ENCODE measurements around the gene DGCR6L.
"Not testable (repeated sequence)": the region's sequence is repeated elsewhere in the genome, so short reads cannot be mapped to it uniquely, and the experiment has no call there.

The DGCR6L gene

GRCh38 chr22:20319745-20320658, at the start of gene DGCR6L:
Gene DGCR6L (minus strand): TSS chr22:20320060. CDS start chr22:20319988, 72 bp downstream.
- DNase-seq (ENCODE audit: low spot score): peak; percentile 99

DNA sequence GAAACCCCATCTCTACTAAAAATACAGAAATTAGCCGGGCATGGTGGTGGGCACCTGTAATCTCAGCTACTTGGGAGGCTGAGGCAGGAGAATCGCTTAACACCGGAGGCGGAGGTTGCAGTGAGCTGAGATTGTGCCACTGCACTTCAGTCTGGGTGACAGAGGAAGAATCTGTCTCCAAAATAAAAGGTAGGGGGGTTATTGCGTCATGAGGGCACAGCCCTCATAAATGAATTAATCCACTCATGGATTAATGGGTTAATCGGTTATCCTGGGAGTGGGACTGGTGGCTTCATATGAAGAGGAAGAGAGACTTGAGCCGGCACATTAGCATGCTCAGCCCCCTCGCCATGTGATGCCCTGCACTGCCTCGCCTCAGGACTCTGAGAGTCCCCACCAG, 49.0 kb upstream of the DGCR6L start:
- not testable (repeated sequence) for DNase-seq (ENCODE audit: low spot score)

GRCh38 chr22:20366841-20367240, 47.0 kb upstream of the DGCR6L start:
- DNase-seq (ENCODE audit: low spot score): not testable (repeated sequence)

- not testable (repeated sequence) for DNase-seq (ENCODE audit: low spot score)
Observed at GRCh38 chr22:20364335-20365260, 44.7 kb upstream of the DGCR6L start.

DNA sequence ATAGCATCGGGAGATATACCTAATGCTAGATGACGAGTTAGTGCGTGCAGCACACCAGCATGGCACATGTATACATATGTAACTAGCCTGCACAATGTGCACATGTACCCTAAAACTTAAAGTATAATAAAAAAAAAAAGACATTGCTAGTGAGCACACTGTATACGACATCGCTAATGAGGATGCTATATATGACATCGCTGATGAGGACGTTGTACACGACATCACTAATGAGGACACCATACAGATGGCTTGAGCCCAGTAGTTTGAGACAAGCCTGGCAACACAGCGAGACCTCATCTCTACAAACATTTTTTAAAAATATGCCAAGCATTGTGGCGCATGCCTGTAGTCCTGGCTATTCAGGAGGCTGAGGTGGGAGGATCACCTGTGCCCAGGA, 42.5 kb upstream of the DGCR6L start:
- not testable (repeated sequence) for DNase-seq (ENCODE audit: low spot score)

- not testable (repeated sequence) for DNase-seq (ENCODE audit: low spot score)
Observed at GRCh38 chr22:20361752-20362229, 41.9 kb upstream of the DGCR6L start.

GRCh38 chr22:20360866-20361751, 41.2 kb upstream of the DGCR6L start:
- DNase-seq (ENCODE audit: low spot score): not testable (repeated sequence)

GRCh38 chr22:20360261-20360660, 40.4 kb upstream of the DGCR6L start:
- not testable (repeated sequence) for DNase-seq (ENCODE audit: low spot score)

- DNase-seq (ENCODE audit: low spot score): not testable (repeated sequence)
Observed at GRCh38 chr22:20358503-20359239, 38.8 kb upstream of the DGCR6L start.

GRCh38 chr22:20357967-20358366, 38.1 kb upstream of the DGCR6L start:
- DNase-seq (ENCODE audit: low spot score): not testable (repeated sequence)

- not testable (repeated sequence) for DNase-seq (ENCODE audit: low spot score)
Observed at GRCh38 chr22:20356906-20357305, 37.0 kb upstream of the DGCR6L start.

DNA sequence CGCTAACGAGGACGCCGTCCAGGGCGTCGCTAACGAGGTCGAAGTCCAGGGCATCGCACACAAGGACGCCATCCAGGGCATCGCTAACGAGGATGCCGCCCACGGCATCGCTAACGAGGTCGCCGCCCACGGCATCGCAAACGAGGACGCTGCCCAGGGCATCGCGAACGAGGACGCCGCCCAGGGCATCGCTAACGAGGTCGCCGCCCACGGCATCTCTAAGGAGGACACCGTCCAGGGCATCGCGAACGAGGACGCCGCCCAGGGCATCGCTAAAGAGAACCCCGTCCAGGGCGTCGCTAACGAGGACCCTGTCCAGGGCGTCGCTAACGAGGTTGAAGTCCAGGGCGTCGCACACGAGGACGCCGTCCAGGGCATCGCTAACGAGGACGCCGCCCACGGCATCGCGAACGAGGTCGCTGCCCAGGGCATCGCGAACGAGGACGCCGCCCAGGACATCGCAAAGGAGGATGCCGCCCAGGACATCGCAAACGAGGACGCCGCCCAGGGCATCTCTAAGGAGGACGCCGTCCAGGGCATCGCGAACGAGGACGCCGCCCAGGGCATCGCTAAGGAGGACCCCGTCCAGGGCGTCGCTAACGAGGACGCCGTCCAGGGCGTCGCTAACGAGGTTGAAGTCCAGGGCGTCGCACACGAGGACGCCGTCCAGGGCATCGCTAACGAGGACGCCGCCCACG, 36.2 kb upstream of the DGCR6L start:
- DNase-seq (ENCODE audit: low spot score): not testable (repeated sequence)

- no peak for DNase-seq (ENCODE audit: low spot score)
Observed at GRCh38 chr22:20354238-20354975, 34.5 kb upstream of the DGCR6L start.

DNA sequence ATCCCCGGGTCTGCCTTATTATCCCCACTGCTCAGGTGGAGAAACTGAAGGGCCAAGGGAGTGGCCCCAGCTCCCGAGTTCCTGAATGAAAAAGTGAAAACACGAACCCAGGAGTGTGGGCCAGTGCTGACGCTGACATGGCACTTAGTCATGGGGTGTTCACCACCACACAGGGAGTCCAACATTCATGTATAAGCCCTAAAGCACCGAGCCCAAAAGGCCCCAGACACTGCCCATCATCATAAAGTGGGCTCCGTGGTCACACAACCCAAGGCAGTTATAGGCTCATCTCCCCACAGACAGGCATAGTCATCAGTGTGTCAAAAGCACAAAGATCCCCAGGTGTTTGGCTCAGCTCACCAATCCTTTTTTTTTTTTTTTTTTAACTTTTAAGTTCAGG, 32.7 kb upstream of the DGCR6L start:
- not testable (repeated sequence) for DNase-seq (ENCODE audit: low spot score)

- not testable (repeated sequence) for DNase-seq (ENCODE audit: low spot score)
Observed at GRCh38 chr22:20346553-20346952, 26.7 kb upstream of the DGCR6L start.

DNA sequence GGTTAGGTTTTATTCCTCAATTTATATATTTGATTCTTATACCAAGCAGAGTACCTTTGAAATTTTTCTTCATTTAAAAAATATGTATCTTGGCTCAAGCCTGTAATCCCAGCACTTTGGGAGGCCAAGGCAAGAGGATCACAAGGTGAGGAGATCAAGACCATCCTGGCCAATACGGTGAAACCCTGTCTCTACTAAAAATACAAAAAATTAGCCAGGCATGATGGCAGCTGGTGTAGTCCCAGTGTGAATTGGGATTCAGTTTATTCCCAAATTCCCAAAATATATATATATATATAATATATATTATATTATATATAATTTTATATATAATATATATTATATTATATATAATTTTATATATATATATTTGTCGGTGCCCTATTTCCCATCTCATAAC, 18.4 kb upstream of the DGCR6L start:
- not testable (repeated sequence) for DNase-seq (ENCODE audit: low spot score)

GRCh38 chr22:20337807-20338206, 17.9 kb upstream of the DGCR6L start:
- not testable (repeated sequence) for DNase-seq (ENCODE audit: low spot score)

DNA sequence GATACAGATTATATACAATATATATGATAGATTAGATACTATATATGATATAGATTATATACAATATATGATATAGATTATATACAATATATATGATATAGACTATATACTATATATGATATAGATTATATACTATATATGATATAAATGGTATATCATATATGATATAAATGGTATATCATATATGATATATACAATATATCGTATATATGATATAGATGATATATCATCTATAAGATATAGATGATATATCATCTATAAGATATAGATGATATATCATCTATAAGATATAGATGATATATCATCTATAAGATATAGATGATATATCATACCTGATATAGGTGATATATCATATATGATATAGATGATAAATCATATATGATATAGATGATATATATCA, 16.7 kb upstream of the DGCR6L start:
- DNase-seq (ENCODE audit: low spot score): not testable (repeated sequence)

GRCh38 chr22:20328569-20328930, 8.7 kb upstream of the DGCR6L start:
- not testable (repeated sequence) for DNase-seq (ENCODE audit: low spot score)

Measured in iPS-NIHi11 (cell line).